CD4-positive, alpha-beta T cell treated with Interleukin-17A for 1 hour (primary cell): ENCODE measurements around the gene ARPC1A.
A peak's percentile ranks its signal among the peaks of the same experiment; 100 is the strongest.

Experiments used
- DNase-seq: peaks from one replicate; pipeline ENCODE4 v3.0.0-alpha.2; 2020

Gene ARPC1A

GRCh38 chr7:99415513-99416127 lies 89.9 kb downstream of the ARPC1A start:
- peak; percentile 37 for DNase-seq
